Measurements from ENCODE around the gene IL4R. TPM values are rescaled to one million over a fixed set of nuclear protein-coding genes. Genes with fewer than 3 reads are reported as not detected.

The IL4R gene
- total RNA-seq, 1 donor from 2014 or later: 41.0 TPM

GRCh38 chr16:27298132-27298531 lies 15.6 kb upstream of the IL4R start:
- Mint-ChIP-seq H3K36me3 (ENCODE audit: low read depth) (no peaks in the 10 kb centered on the region), H3K27ac (ENCODE audit: unreplicated experiment) (no peak overlapping the region), H3K4me1 (ENCODE audit: low read depth) (no peaks in the 10 kb centered on the region), H3K9me3 (ENCODE audit: low read depth) (no peaks in the 10 kb centered on the region), H3K4me3 (ENCODE audit: unreplicated experiment) (no peak overlapping the region), H3K27me3 (ENCODE audit: low read depth) (no peaks in the 10 kb centered on the region)
- no peak for DNase-seq (ENCODE audit: low spot score)
- no peak for TF ChIP-seq CTCF (IDR thresholded peaks at IDR 0.05)

GRCh38 chr16:27301236-27301861 lies 12.4 kb upstream of the IL4R start:
- no peaks in the 10 kb centered on the region for H3K9me3 Mint-ChIP-seq (ENCODE audit: low read depth)
- H3K4me1 Mint-ChIP-seq (ENCODE audit: low read depth): no peaks in the 10 kb centered on the region
- H3K27me3 Mint-ChIP-seq (ENCODE audit: low read depth): no peaks in the 10 kb centered on the region
- H3K4me3 Mint-ChIP-seq (ENCODE audit: unreplicated experiment): no peak overlapping the region
- no peak overlapping the region for H3K27ac Mint-ChIP-seq (ENCODE audit: unreplicated experiment)
- H3K36me3 Mint-ChIP-seq (ENCODE audit: low read depth): no peaks in the 10 kb centered on the region
- DNase-seq (ENCODE audit: low spot score): no peak
- no peak for TF ChIP-seq CTCF (IDR thresholded peaks at IDR 0.05)

GRCh38 chr16:27302126-27302525 lies 11.6 kb upstream of the IL4R start:
- DNase-seq (ENCODE audit: low spot score): no peak
- Mint-ChIP-seq H3K36me3 (ENCODE audit: low read depth) (no peaks in the 10 kb centered on the region), H3K4me1 (ENCODE audit: low read depth) (no peaks in the 10 kb centered on the region), H3K27me3 (ENCODE audit: low read depth) (no peaks in the 10 kb centered on the region), H3K9me3 (ENCODE audit: low read depth) (no peaks in the 10 kb centered on the region), H3K4me3 (ENCODE audit: unreplicated experiment) (no peak overlapping the region), H3K27ac (ENCODE audit: unreplicated experiment) (no peak overlapping the region)
- TF ChIP-seq CTCF (IDR thresholded peaks at IDR 0.05): no peak

- H3K9me3 Mint-ChIP-seq (ENCODE audit: low read depth): no peaks in the 10 kb centered on the region
Measured at GRCh38 chr16:27303256-27304100, 10.3 kb upstream of the IL4R start.

More at GRCh38 chr16:27303256-27304100, 10.3 kb upstream of the IL4R start:
- TF ChIP-seq CTCF (IDR thresholded peaks at IDR 0.05): no peak
- Mint-ChIP-seq H3K27ac (ENCODE audit: unreplicated experiment) (no peak overlapping the region), H3K4me3 (ENCODE audit: unreplicated experiment) (no peak overlapping the region), H3K4me1 (ENCODE audit: low read depth) (no peaks in the 10 kb centered on the region), H3K36me3 (ENCODE audit: low read depth) (no peaks in the 10 kb centered on the region), H3K27me3 (ENCODE audit: low read depth) (no peaks in the 10 kb centered on the region)
- peak; percentile 68 for DNase-seq (ENCODE audit: low spot score)

All from chondrocyte (in vitro differentiated cells).